ENCODE measurements around the gene GRB2. TPM values are rescaled to one million over a fixed set of nuclear protein-coding genes. Genes with fewer than 3 reads are reported as not detected.
"Not testable (repeated sequence)": the region's sequence is repeated elsewhere in the genome, so short reads cannot be mapped to it uniquely, and the experiment has no call there.

GRB2 gene
- total and polyA plus RNA-seq, 2 experiments from 2014 or later = 89.0 to 112 TPM

DNA sequence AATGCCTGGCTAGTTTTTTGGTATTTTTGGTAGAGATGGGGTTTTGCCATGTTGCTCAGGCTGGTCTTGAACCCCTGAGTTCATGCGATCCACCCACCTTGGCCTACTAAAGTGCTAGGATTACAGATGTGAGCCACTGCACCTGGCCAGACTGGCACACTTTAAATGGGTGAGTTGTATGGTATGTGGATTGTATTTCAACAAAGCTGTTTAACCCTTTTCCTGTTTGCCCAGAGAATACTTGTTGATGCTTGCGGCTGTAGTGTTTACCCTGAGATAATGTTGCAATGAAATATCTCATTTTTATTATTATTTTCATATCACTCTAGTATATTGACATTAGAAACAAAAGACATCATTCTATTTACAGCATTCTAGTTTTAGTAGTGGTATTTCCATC, 33.8 kb upstream of the GRB2 start:
- no peaks in the 10 kb centered on the region for H3K9me3 Mint-ChIP-seq
- no peaks in the 10 kb centered on the region for H3K36me3 Mint-ChIP-seq (ENCODE audit: low read depth)
- H3K9me2 ChIP-seq (ENCODE audit: insufficient read depth) = no peaks in the 10 kb centered on the region
- no peaks in the 10 kb centered on the region for H3K27me3 ChIP-seq (ENCODE audit: insufficient read depth)
- no peaks in the 10 kb centered on the region for H3F3A ChIP-seq (replicated peaks; ENCODE audit: low read depth)
- ATAC-seq (no peak), DNase-seq (ENCODE audit: low spot score) (no peak)
- no peak overlapping the region for H2AFZ ChIP-seq
- no peak overlapping the region for H3K4me3 ChIP-seq
- TF ChIP-seq, protein P1, sequence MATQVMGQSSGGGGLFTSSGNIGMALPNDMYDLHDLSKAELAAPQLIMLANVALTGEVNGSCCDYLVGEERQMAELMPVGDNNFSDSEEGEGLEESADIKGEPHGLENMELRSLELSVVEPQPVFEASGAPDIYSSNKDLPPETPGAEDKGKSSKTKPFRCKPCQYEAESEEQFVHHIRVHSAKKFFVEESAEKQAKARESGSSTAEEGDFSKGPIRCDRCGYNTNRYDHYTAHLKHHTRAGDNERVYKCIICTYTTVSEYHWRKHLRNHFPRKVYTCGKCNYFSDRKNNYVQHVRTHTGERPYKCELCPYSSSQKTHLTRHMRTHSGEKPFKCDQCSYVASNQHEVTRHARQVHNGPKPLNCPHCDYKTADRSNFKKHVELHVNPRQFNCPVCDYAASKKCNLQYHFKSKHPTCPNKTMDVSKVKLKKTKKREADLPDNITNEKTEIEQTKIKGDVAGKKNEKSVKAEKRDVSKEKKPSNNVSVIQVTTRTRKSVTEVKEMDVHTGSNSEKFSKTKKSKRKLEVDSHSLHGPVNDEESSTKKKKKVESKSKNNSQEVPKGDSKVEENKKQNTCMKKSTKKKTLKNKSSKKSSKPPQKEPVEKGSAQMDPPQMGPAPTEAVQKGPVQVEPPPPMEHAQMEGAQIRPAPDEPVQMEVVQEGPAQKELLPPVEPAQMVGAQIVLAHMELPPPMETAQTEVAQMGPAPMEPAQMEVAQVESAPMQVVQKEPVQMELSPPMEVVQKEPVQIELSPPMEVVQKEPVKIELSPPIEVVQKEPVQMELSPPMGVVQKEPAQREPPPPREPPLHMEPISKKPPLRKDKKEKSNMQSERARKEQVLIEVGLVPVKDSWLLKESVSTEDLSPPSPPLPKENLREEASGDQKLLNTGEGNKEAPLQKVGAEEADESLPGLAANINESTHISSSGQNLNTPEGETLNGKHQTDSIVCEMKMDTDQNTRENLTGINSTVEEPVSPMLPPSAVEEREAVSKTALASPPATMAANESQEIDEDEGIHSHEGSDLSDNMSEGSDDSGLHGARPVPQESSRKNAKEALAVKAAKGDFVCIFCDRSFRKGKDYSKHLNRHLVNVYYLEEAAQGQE (IDR thresholded peaks at IDR 0.05; ENCODE audit: unreplicated experiment) = no peak
- TF ChIP-seq, protein P2, sequence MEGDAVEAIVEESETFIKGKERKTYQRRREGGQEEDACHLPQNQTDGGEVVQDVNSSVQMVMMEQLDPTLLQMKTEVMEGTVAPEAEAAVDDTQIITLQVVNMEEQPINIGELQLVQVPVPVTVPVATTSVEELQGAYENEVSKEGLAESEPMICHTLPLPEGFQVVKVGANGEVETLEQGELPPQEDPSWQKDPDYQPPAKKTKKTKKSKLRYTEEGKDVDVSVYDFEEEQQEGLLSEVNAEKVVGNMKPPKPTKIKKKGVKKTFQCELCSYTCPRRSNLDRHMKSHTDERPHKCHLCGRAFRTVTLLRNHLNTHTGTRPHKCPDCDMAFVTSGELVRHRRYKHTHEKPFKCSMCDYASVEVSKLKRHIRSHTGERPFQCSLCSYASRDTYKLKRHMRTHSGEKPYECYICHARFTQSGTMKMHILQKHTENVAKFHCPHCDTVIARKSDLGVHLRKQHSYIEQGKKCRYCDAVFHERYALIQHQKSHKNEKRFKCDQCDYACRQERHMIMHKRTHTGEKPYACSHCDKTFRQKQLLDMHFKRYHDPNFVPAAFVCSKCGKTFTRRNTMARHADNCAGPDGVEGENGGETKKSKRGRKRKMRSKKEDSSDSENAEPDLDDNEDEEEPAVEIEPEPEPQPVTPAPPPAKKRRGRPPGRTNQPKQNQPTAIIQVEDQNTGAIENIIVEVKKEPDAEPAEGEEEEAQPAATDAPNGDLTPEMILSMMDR (conservative IDR thresholded peaks at IDR 0.05; ENCODE audit: low read depth in 2 of 2) = no peak
- TF ChIP-seq, protein P3, sequence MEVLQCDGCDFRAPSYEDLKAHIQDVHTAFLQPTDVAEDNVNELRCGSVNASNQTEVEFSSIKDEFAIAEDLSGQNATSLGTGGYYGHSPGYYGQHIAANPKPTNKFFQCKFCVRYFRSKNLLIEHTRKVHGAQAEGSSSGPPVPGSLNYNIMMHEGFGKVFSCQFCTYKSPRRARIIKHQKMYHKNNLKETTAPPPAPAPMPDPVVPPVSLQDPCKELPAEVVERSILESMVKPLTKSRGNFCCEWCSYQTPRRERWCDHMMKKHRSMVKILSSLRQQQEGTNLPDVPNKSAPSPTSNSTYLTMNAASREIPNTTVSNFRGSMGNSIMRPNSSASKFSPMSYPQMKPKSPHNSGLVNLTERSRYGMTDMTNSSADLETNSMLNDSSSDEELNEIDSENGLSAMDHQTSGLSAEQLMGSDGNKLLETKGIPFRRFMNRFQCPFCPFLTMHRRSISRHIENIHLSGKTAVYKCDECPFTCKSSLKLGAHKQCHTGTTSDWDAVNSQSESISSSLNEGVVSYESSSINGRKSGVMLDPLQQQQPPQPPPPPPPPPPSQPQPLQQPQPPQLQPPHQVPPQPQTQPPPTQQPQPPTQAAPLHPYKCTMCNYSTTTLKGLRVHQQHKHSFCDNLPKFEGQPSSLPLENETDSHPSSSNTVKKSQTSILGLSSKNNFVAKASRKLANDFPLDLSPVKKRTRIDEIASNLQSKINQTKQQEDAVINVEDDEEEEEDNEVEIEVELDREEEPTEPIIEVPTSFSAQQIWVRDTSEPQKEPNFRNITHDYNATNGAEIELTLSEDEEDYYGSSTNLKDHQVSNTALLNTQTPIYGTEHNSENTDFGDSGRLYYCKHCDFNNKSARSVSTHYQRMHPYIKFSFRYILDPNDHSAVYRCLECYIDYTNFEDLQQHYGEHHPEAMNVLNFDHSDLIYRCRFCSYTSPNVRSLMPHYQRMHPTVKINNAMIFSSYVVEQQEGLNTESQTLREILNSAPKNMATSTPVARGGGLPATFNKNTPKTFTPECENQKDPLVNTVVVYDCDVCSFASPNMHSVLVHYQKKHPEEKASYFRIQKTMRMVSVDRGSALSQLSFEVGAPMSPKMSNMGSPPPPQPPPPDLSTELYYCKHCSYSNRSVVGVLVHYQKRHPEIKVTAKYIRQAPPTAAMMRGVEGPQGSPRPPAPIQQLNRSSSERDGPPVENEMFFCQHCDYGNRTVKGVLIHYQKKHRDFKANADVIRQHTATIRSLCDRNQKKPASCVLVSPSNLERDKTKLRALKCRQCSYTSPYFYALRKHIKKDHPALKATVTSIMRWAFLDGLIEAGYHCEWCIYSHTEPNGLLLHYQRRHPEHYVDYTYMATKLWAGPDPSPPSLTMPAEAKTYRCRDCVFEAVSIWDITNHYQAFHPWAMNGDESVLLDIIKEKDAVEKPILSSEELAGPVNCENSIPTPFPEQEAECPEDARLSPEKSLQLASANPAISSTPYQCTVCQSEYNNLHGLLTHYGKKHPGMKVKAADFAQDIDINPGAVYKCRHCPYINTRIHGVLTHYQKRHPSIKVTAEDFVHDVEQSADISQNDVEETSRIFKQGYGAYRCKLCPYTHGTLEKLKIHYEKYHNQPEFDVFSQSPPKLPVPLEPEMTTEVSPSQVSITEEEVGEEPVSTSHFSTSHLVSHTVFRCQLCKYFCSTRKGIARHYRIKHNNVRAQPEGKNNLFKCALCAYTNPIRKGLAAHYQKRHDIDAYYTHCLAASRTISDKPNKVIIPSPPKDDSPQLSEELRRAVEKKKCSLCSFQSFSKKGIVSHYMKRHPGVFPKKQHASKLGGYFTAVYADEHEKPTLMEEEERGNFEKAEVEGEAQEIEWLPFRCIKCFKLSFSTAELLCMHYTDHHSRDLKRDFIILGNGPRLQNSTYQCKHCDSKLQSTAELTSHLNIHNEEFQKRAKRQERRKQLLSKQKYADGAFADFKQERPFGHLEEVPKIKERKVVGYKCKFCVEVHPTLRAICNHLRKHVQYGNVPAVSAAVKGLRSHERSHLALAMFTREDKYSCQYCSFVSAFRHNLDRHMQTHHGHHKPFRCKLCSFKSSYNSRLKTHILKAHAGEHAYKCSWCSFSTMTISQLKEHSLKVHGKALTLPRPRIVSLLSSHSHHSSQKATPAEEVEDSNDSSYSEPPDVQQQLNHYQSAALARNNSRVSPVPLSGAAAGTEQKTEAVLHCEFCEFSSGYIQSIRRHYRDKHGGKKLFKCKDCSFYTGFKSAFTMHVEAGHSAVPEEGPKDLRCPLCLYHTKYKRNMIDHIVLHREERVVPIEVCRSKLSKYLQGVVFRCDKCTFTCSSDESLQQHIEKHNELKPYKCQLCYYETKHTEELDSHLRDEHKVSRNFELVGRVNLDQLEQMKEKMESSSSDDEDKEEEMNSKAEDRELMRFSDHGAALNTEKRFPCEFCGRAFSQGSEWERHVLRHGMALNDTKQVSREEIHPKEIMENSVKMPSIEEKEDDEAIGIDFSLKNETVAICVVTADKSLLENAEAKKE (CRISPR knock-in tag; IDR thresholded peaks at IDR 0.05) = no peak
- TF ChIP-seq, protein P4, sequence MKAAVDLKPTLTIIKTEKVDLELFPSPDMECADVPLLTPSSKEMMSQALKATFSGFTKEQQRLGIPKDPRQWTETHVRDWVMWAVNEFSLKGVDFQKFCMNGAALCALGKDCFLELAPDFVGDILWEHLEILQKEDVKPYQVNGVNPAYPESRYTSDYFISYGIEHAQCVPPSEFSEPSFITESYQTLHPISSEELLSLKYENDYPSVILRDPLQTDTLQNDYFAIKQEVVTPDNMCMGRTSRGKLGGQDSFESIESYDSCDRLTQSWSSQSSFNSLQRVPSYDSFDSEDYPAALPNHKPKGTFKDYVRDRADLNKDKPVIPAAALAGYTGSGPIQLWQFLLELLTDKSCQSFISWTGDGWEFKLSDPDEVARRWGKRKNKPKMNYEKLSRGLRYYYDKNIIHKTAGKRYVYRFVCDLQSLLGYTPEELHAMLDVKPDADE (IDR thresholded peaks at IDR 0.05) = no peak
- no peak for TF ChIP-seq EZH2phosphoT487 (IDR thresholded peaks at IDR 0.05; ENCODE audit: unreplicated experiment)
- TF ChIP-seq ZNF114 (CRISPR knock-in tag; IDR thresholded peaks at IDR 0.05) = no peak
- no peak for TF ChIP-seq JUNB (IDR thresholded peaks at IDR 0.05; ENCODE audit: unreplicated experiment)
- no peak for TF ChIP-seq ZNF331 (CRISPR knock-in tag; IDR thresholded peaks at IDR 0.05; ENCODE audit: low read depth)
- no peak for TF ChIP-seq STAT1 (IDR thresholded peaks at IDR 0.05; ENCODE audit: unreplicated experiment)
- no peak overlapping the region for H3K27ac ChIP-seq (ENCODE audit: low read depth)
- no peaks in the 10 kb centered on the region for H3K27me3 Mint-ChIP-seq (ENCODE audit: insufficient read depth, low read depth, poor library complexity)
- H3K36me3 ChIP-seq (ENCODE audit: insufficient read depth) = no peaks in the 10 kb centered on the region
- H3K4me3 Mint-ChIP-seq = no peak overlapping the region
- no peaks in the 10 kb centered on the region for H3K79me2 ChIP-seq (replicated peaks; ENCODE audit: insufficient read depth)
- H4K20me1 ChIP-seq (replicated peaks; ENCODE audit: insufficient read depth) = no peaks in the 10 kb centered on the region
- no peaks in the 10 kb centered on the region for H3K4me1 ChIP-seq (ENCODE audit: insufficient read depth)
- H3K27ac Mint-ChIP-seq = no peak overlapping the region
- H3K4me1 Mint-ChIP-seq = no peaks in the 10 kb centered on the region
- H3K4me2 ChIP-seq = no peak overlapping the region

DNA sequence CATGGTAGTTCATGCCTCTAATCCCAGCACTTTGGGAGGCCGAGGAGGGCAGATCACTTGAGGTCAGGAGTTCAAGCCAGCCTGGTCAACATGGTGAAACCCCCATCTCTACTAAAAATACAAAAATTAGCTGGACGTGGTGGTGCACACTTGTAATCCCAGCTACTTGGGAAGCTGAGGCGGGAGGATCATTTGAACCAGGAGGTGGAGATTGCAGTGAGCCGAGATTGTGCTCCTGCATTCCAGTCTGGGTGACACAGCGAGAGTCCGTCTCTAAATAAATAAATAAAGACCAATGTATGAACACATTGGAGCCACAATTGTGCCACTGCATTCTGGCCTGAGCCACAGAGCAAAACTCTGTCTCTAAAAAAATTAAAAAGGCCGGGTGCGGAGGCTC, 31.9 kb upstream of the GRB2 start:
- H3K36me3 Mint-ChIP-seq (ENCODE audit: low read depth); H3K4me1 Mint-ChIP-seq; H3K27me3 Mint-ChIP-seq (ENCODE audit: insufficient read depth, low read depth, poor library complexity); H3F3A ChIP-seq (replicated peaks; ENCODE audit: low read depth); H3K4me2 ChIP-seq; H3K9me2 ChIP-seq (ENCODE audit: insufficient read depth); H3K27ac ChIP-seq (ENCODE audit: low read depth); H3K36me3 ChIP-seq (ENCODE audit: insufficient read depth); ATAC-seq; H3K27ac Mint-ChIP-seq; H3K27me3 ChIP-seq (ENCODE audit: insufficient read depth); H2AFZ ChIP-seq; H3K4me3 ChIP-seq; H3K79me2 ChIP-seq (replicated peaks; ENCODE audit: insufficient read depth); DNase-seq (ENCODE audit: low spot score); H3K9me3 Mint-ChIP-seq; H4K20me1 ChIP-seq (replicated peaks; ENCODE audit: insufficient read depth); H3K4me1 ChIP-seq (ENCODE audit: insufficient read depth); H3K4me3 Mint-ChIP-seq: not testable (repeated sequence)

Data from GM23338 (cell line).